Effector memory CD4-positive, alpha-beta T cell (primary cell): Measurements from ENCODE around the gene F2.
A peak's percentile ranks its signal among the peaks of the same experiment; 100 is the strongest.

ENCODE experiments used
- DNase-seq, 3 donors: peaks; one replicate each; pipeline ENCODE4 v3.0.0-alpha.2; 2020
- H3K27ac ChIP-seq: 2 replicates; pipeline ENCODE4 v1.7.0; 2013; ENCODE audit warnings: mild to moderate bottlenecking, low read length, moderate library complexity; ENCODE audit not compliant: insufficient read depth, poor library complexity, severe bottlenecking
- H3K27me3 ChIP-seq: replicated peaks from 2 replicates; pipeline ENCODE4 v1.7.0; 2013; ENCODE audit warnings: mild to moderate bottlenecking, low read length; ENCODE audit not compliant: insufficient read depth, control insufficient read depth, poor library complexity, severe bottlenecking
- H3K36me3 ChIP-seq: 2 replicates; pipeline ENCODE4 v1.7.0; 2013; ENCODE audit warnings: mild to moderate bottlenecking, low read length, moderate library complexity; ENCODE audit not compliant: control insufficient read depth, insufficient read depth
- H3K4me1 ChIP-seq: 2 replicates; pipeline ENCODE4 v1.7.0; 2013; ENCODE audit warnings: low read length, mild to moderate bottlenecking; ENCODE audit not compliant: control insufficient read depth, insufficient read depth, poor library complexity, severe bottlenecking
- H3K4me3 ChIP-seq: 2 replicates; pipeline ENCODE4 v1.7.0; 2013; ENCODE audit warnings: low read length, low read depth, mild to moderate bottlenecking; ENCODE audit not compliant: insufficient read depth, poor library complexity, severe bottlenecking
- H3K9me3 ChIP-seq: 2 replicates; pipeline ENCODE4 v1.7.0; 2013; ENCODE audit warnings: mild to moderate bottlenecking, low read length, moderate library complexity; ENCODE audit not compliant: control insufficient read depth

The F2 gene

GRCh38 chr11:46684367-46684766 lies 34.6 kb upstream of the F2 start:
- no peak overlapping the region for H3K27ac ChIP-seq

DNA sequence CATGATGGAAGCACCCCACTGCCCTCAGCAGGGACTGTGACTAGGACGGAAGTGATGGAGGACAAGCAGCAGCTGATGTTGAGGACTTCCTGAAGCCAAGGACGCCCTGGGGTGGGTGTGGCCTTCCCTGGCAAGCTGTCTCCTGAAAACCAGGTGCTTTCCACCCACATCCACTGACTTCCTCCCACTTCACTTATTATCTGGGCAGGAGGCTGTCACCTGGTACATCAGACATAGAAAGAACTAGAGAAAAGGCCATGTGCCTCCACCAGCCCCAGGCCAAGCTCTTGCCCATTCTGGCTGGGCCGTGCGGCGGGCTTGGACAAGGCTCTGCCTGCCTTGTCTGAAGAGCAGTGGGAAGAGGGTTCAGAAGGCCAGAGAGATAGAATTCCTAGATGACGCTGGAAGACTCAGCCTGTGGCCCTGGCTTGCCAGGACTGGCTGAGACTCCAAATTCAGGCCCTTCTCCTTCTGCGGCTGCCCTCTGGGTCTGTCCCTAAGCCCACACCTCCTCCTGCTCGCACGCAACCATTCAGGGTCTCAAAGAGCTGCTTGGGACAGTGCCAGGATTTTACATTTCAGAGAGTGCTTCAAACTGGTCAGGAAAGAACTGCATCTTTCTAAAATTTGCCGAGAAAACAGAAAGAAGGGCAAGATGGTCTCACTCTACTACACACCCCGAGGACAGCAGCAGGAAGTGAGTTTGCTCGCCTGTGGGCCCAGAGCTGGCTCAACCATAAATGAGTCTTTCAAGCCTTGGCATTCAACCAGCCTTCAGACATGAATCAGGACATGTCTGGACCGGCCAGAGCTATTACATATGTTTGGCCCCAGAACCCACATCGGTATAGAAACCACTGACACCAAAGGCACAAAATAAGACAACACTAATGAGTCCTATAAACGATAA lies 31.9 kb upstream of the F2 start:
- Histone ChIP-seq H3K9me3 (no peaks in the 10 kb centered on the region), H3K27ac (peak overlapping the region; percentile 13), H3K36me3 (peaks cover 58% of the 10 kb centered on the region), H3K27me3 (no peaks in the 10 kb centered on the region), H3K4me1 (no peaks in the 10 kb centered on the region), H3K4me3 (no peak overlapping the region)
- no peak for DNase-seq

More at GRCh38 chr11:46684367-46684766, 34.6 kb upstream of the F2 start:
- no peak for DNase-seq
- H3K4me3 ChIP-seq = no peak overlapping the region
- H3K27me3 ChIP-seq = no peaks in the 10 kb centered on the region
- H3K9me3 ChIP-seq = no peaks in the 10 kb centered on the region
- no peaks in the 10 kb centered on the region for H3K4me1 ChIP-seq
- peaks cover 69% of the 10 kb centered on the region for H3K36me3 ChIP-seq

DNA sequence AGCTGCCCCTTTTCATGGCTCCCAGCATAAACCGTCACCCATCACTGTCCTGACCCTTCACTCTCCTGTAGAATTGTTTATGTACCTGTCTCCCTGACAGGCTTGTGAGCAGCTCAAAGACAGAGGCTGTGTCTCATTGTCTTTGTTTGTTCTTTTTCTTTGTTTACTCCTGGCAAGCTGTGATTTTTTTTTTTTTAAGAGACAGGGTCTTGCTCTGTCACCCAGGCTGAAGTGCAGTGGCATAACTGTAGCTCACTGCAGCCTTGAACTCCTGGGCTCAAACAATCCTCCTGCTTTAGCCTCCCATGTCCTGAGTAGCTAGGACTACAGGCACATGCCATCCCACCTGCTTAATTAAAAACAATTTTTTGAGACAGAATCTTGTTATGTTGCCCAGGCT lies 28.3 kb upstream of the F2 start:
- DNase-seq = no peak
- Histone ChIP-seq H3K4me3 (no peak overlapping the region), H3K27me3 (no peaks in the 10 kb centered on the region), H3K4me1 (no peaks in the 10 kb centered on the region), H3K9me3 (no peaks in the 10 kb centered on the region), H3K36me3 (peaks cover 74% of the 10 kb centered on the region), H3K27ac (no peak overlapping the region)

GRCh38 chr11:46692450-46692849 lies 26.6 kb upstream of the F2 start:
- no peak overlapping the region for H3K27ac ChIP-seq
- no peaks in the 10 kb centered on the region for H3K9me3 ChIP-seq
- no peak overlapping the region for H3K4me3 ChIP-seq
- H3K4me1 ChIP-seq = peaks cover 7% of the 10 kb centered on the region
- DNase-seq = no peak
- H3K36me3 ChIP-seq = peaks cover 66% of the 10 kb centered on the region
- H3K27me3 ChIP-seq = no peaks in the 10 kb centered on the region

GRCh38 chr11:46693597-46694012 lies 25.4 kb upstream of the F2 start:
- peaks cover 55% of the 10 kb centered on the region for H3K36me3 ChIP-seq
- no peak overlapping the region for H3K4me3 ChIP-seq
- no peak overlapping the region for H3K27ac ChIP-seq
- H3K4me1 ChIP-seq = peaks cover 16% of the 10 kb centered on the region
- no peaks in the 10 kb centered on the region for H3K27me3 ChIP-seq
- no peak for DNase-seq
- no peaks in the 10 kb centered on the region for H3K9me3 ChIP-seq

- Histone ChIP-seq H3K9me3 (no peaks in the 10 kb centered on the region), H3K27me3 (no peaks in the 10 kb centered on the region), H3K27ac (no peak overlapping the region), H3K36me3 (peaks cover 52% of the 10 kb centered on the region), H3K4me3 (no peak overlapping the region), H3K4me1 (peaks cover 21% of the 10 kb centered on the region)
- DNase-seq = no peak
These were observed 24.9 kb upstream of the F2 start for GRCh38 chr11:46694072-46694471.

GRCh38 chr11:46694607-46695006 lies 24.4 kb upstream of the F2 start:
- Histone ChIP-seq H3K4me1 (peaks cover 23% of the 10 kb centered on the region), H3K36me3 (peaks cover 51% of the 10 kb centered on the region), H3K4me3 (no peak overlapping the region), H3K9me3 (no peaks in the 10 kb centered on the region), H3K27me3 (no peaks in the 10 kb centered on the region), H3K27ac (no peak overlapping the region)
- no peak for DNase-seq

DNA sequence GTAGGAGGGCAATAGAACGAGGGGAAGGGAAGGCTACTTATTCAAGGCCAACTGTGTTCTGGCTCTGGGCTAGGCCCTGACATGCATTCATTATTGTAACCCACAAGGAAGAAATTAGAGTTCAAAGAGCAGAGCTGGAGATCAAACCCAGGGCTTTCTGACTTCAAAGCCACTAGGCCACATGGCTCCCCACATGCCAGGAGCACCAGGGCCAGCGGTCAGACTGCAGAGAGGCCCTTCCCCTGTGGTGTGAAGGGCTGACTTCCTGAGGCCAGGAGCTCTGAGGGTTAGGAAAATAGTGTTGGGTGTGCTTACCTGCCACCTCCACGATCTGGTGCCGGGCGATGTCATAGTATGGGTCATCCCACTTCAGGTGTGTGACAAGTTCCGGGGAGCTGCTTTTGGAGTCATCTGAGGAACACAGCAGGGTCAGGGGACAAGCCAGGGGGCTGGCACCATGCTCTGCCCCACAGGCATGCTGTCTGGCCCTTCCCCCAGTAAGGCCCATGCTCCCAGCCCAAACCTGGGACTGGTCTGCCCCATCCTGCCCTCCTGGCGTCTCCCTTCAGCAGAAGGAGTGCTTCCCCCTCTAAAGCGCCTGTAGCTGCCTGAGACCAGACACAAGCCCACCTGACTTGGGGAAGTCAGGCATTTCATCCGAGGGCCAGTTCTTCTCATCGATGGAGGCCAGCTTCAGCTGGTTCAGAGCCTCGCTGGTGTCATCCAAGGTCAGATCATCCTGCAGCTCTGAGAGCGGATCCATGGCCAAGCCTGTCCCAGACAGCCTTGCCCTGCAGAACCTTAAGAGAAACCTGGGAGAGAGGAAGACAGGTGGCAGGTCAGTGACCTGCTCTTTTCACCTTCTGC lies 23.4 kb upstream of the F2 start:
- Histone ChIP-seq H3K27ac (no peak overlapping the region), H3K36me3 (peaks cover 46% of the 10 kb centered on the region), H3K9me3 (no peaks in the 10 kb centered on the region), H3K27me3 (no peaks in the 10 kb centered on the region), H3K4me3 (no peak overlapping the region), H3K4me1 (peaks cover 23% of the 10 kb centered on the region)
- no peak for DNase-seq

- no peak for DNase-seq
- Histone ChIP-seq H3K27me3 (no peaks in the 10 kb centered on the region), H3K4me1 (peaks cover 23% of the 10 kb centered on the region), H3K36me3 (peaks cover 40% of the 10 kb centered on the region), H3K4me3 (no peak overlapping the region), H3K9me3 (no peaks in the 10 kb centered on the region), H3K27ac (no peak overlapping the region)
These were observed 22.8 kb upstream of the F2 start for GRCh38 chr11:46696212-46696558.

DNA sequence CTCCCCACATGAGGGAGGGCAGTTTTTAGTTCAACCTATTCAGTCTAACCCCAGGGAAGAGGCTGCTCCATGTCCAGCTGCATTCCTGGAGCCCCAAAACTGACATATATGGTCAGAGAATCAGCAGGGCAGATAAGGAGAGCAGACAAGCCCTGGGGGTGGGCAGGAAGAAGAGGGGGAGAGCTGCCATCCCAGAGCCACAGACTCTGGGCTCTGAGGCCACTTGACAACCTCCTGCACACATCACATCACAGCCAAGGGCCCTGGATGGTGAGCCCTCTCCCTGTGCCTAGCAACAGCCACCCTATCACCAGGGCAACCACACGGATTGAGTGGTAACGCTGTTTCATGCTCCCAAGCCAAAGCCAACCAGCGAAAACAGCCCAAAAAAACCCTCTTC lies 21.7 kb upstream of the F2 start:
- Histone ChIP-seq H3K9me3 (no peaks in the 10 kb centered on the region), H3K36me3 (peaks cover 32% of the 10 kb centered on the region), H3K4me3 (no peak overlapping the region), H3K27me3 (no peaks in the 10 kb centered on the region), H3K27ac (no peak overlapping the region), H3K4me1 (peaks cover 27% of the 10 kb centered on the region)
- no peak for DNase-seq
